Stimulated activated CD8-positive, alpha-beta memory T cell treated with anti-CD3 and anti-CD28 coated beads, Interleukin-4, amount 100 ng/mL, for 1 hour (primary cell): ENCODE data around the gene PIGL.
"Not testable (repeated sequence)": the region's sequence is repeated elsewhere in the genome, so short reads cannot be mapped to it uniquely, and the experiment has no call there.

Experiments
- DNase-seq, 2 donors: peaks; one replicate each; pipeline ENCODE4 v3.0.0-alpha.2; 2020; ENCODE audit warnings: low read depth in 2 of 2, low spot score in 1 of 2

Gene PIGL

DNA sequence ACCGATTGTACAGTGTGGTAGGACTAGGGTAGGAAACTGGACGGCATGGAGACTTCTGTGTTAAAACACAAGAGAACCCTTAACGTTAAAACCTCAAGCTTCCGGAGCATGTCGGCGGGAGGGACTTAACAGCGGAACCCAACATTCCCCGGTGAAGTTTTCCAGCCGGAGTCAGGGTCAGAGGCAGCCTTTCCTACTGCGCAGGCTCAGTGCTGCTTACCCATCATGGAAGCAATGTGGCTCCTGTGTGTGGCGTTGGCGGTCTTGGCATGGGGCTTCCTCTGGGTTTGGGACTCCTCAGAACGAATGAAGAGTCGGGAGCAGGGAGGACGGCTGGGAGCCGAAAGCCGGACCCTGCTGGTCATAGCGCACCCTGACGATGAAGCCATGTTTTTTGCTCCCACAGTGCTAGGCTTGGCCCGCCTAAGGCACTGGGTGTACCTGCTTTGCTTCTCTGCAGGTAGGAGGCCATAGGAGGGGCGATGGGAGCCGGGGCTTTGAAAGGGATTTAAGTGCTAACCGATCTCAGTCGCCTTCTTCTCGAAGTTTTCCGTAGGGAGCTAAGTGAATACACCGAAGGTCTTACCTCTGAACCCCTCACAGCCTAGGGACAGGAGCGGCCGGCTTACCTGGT lies at the start of gene PIGL:
Gene PIGL, plus strand, starts transcription at position 209 of the 634 bp plus-strand sequence. Its CDS starts 17 bp downstream, at position 226.
- DNase-seq, result peak; percentile 71 to 78

DNA sequence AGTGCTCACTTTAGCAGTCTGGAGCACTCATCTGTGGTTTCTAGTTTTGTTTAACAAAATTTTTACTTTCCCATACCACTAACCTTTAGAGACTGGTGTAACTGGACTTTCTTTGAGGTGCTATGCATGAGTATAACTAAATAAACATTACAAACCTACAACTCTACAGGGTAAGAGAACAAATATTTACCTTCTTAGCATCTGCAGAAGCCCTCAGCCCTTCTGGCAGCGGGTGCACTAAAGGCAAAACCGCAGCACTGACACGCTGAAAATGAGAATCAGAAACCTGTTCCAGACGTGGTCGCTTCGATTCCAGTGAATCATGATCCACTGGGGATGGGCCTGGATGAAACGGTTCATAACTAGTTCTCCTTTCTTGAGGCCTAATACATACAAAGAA lies 45.4 kb upstream of the PIGL start:
- DNase-seq, result no peak

DNA sequence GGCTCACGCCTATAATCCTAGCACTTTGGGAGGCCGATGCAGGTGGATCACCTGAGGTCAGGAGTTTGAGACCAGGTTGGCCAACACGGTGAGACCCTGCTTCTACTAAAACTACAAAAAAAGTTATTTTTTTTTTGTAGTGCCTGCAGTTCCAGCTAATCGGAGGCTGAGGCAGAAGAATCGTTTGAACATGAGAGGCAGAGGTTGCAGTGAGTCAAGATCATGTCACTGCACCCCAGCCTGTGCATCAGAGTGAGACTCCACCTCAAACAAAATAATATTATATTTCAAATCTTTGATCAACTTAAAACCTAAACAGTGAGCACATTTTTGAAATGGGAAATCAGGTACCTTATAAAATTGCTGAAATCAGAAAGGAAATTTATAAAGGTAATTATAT lies 38.2 kb upstream of the PIGL start:
- DNase-seq, result no peak

DNA sequence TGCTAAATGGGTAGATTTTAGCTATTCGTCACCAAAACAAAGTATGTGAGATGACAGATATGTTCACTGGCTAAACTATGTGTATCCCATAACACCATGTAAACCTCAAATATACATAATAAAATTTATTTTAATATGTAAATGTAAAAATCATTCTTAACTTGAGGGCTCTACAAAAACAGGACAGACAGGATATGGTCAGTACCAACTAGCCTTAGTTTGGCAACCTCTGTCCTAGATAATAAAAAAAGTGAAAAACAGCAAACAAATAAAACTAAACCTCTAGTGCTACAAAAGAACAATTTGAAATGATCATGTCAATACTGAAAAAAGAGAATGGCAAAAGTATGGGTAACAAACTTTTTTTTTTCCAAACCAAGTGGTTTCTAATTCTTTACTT lies 35.4 kb upstream of the PIGL start:
- no peak for DNase-seq

DNA sequence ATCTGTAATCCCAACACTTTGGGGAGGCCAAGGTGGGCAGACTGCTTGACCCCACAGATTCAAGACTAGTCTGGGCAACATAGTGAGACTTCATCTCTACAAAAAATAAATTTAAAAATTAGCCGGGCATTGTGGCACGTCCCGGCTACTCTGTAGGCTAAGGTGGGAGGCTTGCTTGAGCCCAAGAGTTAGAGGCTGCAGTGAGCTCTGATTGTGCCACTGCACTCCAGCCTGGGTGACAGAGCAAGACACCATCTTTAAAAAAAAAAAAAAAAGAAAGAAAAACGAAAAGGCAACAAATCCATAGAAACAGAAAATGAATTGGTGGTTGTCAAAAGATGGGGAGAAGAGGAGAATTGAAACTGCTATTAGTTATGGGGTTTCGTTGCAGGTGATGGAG lies 29.4 kb upstream of the PIGL start:
- no peak for DNase-seq

DNA sequence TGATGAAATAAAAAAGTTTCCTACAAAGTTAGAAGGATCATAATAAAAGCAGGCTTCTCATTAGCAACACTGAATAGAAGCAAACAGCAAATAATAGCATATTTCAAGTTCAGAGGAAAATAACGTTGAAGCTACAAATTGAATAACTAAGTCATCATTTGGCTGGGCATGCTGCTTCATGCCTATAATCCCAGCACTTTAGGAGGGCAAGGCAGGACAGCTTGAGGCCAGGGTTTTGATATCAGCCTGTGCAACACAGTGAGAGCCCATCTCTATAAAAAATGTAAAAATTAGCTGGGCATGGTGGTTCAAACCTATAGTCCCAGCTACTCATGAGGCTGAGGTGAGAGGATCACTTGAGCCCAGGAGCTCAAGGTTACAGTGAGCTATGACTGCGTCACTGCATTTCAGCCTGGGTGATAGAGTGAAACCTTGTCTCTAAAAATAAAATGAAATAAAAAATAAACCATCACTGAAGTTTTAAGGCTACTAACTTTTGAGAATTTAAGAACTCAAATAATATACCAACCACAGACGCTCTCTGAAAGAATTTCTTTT lies 27.1 kb upstream of the PIGL start:
- DNase-seq, result no peak

DNA sequence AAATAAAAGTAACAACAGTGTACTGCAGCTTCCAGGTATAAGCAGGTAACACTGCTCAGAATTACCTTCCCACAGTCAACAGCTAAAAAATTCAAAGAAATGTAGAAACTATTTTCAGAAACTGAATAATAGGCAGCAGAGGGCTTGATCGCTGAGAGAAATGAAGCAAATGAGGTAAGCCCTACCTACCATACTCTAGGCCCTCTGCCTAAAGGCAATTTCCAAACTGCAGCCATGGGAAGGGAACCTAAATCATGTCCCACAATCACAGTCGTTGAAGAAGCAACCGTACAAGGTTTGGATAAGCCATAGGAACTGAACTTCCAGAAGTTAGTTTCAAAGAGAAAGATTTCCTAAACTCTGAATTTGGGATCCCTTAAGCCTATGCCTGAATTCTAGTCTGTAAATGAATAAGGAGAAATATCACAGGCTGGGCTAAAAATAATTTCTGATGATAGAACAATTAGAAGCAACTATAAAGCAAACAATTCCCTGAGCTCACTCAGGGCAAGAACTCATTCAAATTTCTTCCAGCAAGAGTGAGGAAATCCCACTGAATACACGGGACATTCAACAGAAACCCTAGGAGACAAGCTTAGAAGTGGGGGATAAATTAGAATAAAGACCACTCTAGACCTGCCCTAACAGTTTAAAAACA lies 26.2 kb upstream of the PIGL start:
- DNase-seq, result no peak

DNA sequence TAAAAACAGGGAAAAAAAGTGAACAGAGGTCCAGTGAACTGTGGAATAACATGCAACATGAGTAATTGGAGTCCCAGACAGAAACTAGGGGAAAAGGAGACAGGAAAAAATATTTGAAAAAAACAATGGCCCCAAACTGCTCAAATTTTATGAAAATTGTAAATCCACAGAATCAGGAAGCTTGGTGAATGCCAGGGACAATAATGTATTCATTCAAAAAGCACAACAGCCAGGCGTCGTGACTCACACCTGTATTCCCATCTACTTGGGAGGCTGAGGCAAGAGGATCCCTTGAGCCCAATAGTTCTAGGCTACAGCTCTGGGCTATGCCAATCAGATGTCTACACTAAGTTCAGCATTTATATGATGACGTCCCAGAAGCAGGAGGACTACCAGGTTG lies 25.4 kb upstream of the PIGL start:
- DNase-seq, result no peak

DNA sequence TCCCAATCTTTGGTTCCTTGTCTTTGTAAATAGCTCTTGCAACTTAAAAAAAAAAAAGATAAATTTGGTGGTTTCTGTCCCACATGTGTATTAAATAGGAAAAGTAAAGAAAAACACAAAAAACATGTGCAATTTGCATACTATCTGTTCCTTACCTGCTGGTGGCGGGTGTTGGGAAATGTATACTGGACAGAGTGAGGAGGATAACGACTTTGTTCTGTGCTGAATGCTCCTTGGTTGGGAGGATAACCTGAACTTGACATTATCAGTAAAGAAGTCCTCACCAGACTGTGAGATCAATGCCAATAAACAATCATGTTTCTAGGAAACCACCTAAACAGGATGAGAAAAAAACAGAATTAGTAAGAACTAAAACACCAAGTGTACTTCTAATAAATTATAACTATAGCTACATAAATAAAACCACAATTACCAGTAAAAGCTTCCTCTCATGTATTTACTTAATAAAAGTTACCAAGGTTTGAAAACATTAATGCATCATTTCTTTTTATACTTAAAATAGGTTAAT lies 22.6 kb upstream of the PIGL start:
- DNase-seq, result not testable (repeated sequence)

DNA sequence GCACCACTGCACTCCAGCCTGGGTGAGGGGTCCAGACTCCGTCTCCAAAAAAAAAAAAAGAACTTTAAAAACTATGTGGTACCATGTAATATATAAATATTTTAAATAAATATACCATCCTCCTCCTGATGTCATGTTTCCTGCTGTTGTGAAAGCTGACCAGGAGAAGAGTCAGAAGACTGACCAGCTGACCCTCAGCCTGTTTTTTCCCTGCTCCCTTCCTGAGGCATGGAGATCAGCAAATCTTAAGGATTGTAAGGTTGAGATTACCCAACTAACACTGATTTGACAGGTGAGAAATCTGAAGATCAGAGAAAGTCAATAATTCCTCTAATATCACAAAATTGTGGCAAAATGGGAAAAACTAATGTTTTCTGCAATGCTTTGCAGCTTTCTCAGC lies 19.7 kb upstream of the PIGL start:
- no peak for DNase-seq

DNA sequence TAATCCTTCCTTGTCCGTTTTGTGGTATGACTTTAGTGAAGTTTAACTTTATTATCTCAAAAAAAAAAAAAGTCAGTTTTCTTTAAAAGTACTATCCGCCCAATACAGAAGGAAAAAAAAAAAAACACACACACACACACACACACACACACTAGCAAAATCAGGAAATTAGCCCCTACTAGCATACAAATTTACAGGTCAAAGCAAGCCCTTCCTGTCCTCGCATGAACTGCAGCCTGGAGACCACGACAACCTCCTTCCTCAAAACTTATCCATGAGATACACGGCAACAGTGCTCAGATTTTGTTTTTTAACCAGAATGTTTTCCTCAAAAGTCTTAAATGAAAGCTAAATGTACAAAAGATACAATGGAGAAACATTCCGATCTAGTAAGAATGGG lies 17.9 kb upstream of the PIGL start:
- no peak for DNase-seq

DNA sequence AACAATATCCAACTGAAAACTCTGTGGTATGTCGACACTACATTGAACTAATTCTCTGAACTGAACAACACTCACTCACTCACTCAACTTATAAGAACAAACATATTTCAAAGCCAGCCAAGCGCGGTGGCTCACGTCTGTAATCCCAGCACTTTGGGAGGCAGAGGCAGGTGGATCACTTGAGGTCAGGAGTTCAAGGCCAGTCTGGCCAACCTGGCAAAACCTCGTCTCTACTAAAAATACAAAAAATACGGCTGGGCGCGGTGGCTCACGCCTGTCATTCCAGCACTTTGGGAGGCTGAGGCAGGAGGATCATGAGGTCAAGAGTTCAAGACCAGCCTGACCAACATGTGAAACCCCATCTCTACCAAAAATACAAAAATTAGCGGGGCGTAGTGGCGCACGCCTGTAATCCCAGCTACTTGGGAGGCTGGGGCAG lies 15.3 kb upstream of the PIGL start:
- DNase-seq, result not testable (repeated sequence)

DNA sequence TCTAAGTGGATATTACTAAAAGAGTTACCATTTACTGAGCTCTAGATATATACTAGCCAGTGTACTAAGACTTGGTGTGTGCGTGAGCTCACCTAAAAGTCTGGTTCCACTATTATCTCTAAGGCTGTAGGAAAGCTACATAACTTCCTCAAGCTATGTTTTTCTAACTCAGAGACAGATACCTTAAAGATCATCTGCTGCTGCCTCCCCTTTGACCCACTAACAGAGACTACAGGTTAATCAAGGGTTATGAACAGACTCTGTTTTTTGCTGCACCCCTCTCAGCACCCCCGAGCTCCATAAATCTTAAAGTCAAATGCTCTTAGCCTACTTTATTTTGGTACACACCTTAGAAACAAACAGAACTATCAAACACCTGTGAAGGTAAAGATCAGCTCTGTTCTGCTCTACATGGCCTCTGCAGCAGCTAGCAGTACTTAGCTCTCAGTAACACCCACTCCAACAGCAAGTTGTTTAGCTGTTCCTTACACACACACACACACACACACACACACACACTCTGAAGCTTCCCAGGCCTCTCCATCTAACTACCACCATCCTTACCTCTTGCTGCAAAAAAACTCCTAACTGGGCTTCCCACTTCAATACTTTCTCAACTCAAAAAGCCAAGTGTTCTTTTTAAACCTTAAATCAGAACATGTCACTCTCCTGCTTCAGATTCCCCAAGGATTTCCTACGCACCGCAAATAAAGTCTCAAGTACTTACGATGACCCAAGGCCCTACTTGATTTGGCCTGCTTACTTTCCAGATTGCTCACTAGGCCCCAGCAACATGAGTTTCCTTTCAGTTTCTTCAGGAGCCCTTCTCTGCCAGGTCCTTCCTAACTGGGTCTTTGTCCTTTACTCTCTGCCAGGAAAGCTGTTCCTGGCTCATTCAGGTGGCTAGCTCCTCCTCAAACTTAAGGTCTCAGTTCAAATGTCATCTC lies 14.2 kb upstream of the PIGL start:
- not testable (repeated sequence) for DNase-seq

DNA sequence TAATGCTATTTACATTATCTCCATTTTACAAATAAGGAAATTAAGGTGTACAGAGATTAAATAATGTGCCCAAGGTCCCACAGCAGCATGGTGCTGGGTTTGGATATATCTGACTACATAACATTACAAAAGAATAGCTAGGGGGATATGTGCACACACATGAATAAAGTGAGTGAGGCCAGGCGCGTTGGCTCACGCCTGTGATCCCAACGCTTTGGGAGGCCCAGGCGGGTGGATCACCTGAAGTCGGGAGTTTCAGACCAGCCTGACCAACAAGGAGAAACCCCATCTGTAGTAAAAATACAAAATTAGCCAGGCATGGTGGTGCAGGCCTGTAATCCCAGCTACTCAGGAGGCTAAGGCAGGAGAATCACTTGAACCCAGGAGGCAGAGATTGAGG lies 12.2 kb upstream of the PIGL start:
- not testable (repeated sequence) for DNase-seq

DNA sequence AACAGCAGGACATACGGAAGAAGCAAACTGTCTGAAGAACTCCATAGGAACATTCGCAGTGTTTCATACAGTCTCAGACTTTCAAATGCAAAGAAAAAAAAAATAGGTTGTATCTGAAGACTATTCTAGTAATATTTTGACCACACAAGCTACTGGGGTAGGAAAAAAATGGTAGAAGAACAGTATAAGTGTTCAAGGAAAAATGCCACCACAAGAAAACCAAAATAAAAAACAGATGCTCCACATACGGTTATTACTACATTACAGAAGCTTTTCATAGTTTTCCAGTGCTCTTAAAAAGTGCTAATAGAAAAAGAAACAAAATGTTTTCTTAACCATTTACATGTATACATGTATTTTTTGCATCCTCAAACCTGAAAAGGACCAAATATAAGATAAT lies 5.4 kb upstream of the PIGL start:
- DNase-seq, result no peak

DNA sequence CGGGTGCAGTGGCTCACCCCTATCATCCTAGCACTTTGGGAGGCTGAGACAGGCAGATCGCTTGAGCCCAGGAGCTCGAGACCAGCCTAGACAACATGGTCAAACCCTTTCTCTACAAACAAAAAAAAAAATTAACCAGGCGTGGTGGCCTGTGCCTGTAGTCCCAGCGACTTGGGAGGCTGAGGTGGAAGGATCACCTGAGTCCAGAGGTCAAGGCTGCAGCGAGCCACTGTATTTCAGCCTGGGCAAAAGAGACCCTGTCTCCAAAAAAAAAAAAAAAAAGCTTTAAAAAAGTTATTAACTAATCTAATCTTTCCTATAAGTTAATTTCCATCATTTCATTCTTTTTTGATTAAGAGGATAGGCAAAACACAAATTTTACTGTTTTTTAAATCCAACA lies 4.2 kb upstream of the PIGL start:
- DNase-seq, result no peak

DNA sequence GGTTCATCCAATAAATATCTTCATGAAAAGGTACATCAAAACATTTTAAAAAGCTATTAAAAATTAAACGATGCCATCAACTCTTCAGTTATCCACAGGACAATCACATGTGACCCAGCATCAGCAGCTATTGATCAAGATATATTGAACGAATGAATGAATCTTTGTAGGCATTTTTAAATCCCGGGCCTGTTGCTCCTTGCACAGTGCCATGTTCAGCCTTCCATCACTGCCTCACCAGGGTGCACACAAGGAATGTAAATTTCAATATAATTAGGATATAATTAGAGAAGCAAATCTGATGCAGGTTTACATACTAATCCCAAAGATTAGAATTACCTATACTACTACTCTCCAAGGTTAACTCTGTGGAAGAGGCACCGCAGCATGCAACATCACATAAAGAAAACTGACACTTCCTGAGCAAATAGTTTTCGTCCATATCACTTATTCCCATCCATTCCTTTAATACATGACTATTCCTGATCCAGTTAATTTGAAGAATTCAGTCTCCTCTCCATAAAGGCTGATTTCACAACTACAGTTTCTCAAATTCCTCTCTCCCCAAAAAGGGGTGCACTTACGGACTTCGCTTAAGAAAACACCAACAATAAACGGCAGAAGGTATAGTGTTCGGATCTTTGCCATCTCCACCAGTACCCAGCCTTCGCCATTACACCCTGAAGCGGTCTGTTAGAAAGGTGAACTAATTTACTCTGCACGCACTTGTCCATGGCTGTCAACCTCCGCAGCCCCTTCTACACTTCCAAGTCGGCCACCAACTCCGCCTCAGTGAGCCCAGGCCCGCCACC lies 2.6 kb upstream of the PIGL start:
- no peak for DNase-seq

DNA sequence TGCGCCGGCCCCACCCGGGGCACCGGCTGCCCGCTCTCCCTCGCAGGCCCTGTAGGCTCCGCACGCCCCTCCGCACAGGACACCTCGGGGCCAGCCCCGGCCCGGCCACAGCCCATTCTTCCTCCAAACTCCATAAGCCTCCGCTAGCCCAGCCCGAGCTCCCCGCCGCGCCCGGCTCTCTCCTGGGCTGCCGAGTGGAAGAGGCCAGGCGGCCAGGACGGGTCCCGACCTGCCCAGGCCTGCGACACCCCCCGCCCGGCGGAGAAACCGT lies 2.1 kb upstream of the PIGL start:
- no peak for DNase-seq

DNA sequence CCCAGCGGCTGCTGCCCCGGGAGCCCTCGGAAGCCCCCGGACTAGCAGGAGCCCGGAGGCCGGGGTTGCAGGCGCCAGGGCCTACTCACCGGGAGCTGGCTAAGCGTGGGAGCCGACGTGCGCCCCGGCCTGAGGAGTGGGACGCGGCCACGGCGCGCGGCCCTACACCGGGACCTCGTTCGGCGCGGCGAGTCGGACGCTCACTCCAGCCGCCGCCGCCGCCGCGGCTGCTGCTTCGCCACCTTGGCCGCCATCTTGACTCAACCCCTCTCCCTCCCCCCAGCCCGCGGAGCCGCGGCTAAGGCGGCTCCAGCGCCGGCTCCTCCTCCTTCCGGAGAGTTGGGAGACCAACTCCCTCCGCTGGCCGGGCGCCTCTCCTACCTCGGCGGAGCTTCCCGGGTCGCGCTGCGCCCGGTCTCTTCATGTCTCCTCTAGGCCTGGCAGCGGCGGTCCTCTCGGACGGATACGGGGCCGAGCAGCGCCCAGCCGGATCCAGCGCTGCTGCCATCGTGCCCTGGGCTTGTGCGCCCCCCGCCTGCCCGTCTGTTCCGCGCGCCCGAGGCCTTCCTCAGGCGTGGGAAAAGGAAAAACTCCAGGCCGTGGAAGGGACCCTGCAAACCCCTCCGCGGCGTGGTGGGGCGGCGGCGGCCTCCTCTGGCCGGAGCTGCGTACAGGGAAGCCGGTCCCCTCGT lies 1.6 kb upstream of the PIGL start, which contains the start of gene NCOR1:
Gene NCOR1, minus strand, starts transcription at position 262 of the 692 bp plus-strand sequence. CDS start 20,965 bp downstream, outside the sequence.
- DNase-seq, result peak; percentile 72 to 78

DNA sequence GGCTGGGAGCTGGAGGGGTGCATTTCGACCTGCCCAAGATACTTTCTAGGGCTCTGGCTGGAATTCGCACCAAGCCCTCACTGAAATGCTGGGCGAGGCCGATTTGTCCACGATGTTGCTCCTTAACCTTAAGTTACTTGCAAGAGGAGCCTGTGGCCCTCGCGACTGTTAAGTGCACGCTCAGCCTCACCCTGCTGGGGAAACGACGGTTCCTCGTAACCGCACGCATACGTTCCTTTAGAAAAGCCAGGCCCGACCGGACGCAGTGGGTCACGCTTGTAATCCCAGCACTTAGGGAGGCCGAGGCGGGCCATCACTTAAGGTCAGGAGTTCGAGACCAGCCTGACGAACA lies 1.1 kb upstream of the PIGL start:
- DNase-seq, result no peak
